NCI-H1694 treated with DMSO at 0.1 percent for 48 hours (cell line): ENCODE data around the gene MAP3K4.

Source experiments
- DNase-seq: peaks from one replicate; lab custom pipeline; 2025; lab: John Stamatoyannopoulos, UW

Gene MAP3K4

DNA sequence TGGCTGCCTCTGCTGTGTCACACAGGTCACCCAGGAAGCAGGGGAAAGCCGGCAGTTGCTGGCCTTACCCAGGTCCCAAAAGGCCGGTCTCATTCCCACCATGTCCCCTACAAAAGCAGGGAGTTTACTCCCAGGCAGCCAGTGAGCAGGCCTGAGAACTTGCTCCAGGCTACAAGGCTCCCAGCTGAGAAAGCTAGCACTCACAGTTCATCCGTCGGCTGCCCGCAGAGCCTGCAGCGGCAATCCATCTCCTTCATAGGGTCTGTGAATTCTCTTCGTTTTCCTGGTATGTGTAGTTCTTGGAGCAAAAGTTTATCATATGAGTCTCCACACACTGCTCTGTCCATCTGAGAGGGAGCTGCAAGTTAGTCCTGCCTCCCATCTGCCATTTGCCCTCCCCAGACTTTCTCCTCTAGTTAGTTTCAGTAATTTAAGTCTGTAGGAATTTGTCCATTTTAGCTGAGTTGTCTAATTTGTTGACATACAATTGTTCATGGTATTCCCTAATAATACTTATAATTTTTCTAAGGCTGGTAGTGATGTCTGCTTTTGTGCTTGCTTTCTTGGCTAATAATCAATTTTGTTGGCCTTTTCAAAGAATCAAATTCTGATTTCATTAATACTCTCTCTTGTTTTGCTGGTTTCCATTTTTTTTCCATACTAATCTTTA lies 135.6 kb downstream of the MAP3K4 start:
- DNase-seq = no peak

DNA sequence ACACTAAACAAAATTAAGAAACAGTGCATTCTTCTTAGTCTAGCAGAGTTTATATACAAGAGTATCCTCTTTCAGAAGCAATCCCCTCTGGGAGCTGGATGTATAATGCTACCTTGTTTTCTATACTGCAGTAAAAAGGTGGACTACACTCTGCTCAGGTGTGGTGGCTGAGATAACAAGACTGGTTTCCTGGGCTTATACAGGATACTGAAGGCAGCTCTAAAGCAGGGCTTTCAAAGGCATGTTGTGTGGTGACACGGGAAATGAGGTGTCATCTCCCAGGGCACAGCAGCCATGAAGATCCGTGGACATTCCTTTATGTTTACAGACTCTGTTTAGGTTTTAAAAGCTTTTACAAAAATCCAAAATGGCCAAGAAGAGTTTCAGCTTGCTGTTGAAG lies 136.7 kb downstream of the MAP3K4 start:
- no peak for DNase-seq

DNA sequence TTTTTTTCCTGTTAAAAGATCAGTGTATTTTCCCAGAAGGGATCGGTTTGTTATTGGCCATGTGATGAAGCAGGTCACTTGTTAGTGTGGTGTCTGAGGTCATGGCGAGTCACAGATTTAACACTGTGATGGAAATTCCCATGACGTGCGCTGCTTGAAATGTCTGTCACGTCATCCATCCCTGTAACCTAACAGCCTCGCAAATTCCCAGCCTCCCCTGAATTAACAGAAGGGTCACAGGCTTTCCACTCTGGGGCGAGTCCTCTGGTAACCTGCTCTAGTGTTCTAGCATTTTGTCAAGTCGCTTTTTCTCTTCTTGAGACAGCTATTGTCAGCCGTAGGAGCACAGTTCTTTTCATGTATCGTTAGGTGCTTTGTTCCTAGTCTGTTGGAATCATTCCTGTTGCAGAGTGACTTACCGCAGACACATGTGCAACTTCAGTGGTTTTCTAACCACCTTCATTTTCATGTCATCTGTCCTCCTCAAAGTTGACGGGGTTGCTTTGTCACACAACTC lies 137.2 kb downstream of the MAP3K4 start:
- DNase-seq = no peak

DNA sequence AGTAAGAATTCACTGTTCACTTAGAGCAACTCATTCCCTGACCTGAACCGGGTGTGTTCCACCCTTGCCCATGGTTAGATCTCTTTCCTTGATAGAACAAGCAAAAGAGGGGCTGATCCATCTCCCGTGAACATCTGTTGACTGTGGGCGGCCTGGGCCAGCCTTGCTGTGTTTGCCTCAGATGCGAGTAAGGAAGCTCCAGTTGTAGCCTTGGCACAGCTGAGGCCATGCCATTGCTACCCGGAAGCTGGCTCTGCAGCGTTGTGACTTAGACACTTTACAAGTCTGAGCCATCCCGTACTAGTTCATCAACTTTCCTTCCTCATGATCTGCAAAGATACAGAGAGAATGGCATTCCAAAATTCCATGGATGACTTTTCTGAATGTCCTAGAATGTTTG lies 139.0 kb downstream of the MAP3K4 start:
- DNase-seq = no peak

DNA sequence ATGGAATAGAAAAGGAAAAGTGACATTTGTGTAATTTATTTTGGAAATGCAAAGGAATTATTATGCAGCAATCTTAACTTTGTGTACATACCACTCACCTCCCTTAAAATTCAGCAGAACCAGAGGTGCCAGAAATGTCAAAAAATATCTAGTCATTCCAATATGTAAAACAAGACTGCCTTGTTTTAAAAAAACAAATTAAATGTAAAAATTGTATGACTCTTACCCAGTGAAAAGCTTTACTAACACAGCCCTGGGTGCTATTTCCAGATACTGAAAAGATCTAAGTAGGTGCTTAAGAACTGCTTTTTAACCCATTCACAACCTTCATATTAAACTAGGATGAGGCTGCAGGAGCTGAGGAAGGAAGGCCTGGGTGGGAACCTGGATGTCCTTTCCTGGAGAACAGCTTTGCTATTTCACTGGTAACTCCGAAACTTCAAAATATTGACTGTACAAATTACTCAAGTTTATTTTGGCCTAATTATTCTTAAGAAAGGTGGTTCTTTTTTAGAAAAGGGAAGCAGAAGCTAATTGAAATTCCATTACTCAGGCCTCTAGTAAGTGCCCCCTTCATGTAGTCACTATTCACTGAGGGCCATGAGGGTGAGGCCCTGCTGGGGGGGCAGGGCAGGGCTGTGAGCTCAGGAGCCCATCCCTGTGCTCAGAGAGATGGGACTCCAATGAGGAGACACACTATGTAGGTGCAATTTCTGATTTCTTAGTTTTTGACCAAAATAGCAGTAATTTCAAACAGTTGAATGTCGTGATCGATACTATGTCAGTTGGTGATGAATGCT lies 139.6 kb downstream of the MAP3K4 start:
- DNase-seq = no peak

DNA sequence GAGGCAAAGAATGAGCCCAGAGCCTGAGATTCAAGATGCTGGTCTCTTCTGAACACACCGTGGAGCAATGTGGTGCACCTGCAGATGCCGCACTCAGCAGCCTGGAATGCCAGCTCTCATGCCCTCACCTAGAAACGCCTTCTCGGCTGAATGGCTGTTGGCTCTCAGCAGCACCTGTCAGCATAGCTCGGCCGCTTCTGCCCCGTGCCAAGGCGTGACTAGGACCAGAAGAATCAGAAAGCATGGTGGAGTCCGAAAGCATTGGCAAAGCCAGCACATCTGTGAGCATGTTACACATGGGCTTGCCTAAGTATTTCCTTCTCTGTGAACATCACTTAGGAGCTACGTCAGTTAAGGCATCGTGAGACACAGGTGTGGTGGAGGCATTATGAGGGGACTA lies 140.8 kb downstream of the MAP3K4 start:
- DNase-seq = no peak

DNA sequence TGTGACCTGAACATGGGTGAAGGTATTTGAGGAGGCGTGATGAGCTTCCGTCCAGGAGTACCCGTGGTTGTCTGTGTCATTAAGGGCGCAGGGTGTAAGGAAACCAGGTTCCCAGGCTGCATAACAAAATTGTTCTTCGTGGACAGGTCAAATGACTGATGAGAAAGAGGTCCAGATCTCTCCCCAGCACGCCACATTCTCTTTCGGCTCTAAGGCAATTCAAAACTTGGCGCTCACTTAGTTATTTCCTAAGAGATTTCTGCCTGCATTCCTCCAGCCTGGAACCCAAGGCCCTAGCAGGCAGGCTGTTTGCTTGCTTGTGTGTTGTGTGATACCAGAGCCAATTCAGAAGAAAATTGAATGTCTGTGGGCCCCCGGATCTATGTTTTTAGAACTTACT lies 142.4 kb downstream of the MAP3K4 start:
- DNase-seq = no peak

DNA sequence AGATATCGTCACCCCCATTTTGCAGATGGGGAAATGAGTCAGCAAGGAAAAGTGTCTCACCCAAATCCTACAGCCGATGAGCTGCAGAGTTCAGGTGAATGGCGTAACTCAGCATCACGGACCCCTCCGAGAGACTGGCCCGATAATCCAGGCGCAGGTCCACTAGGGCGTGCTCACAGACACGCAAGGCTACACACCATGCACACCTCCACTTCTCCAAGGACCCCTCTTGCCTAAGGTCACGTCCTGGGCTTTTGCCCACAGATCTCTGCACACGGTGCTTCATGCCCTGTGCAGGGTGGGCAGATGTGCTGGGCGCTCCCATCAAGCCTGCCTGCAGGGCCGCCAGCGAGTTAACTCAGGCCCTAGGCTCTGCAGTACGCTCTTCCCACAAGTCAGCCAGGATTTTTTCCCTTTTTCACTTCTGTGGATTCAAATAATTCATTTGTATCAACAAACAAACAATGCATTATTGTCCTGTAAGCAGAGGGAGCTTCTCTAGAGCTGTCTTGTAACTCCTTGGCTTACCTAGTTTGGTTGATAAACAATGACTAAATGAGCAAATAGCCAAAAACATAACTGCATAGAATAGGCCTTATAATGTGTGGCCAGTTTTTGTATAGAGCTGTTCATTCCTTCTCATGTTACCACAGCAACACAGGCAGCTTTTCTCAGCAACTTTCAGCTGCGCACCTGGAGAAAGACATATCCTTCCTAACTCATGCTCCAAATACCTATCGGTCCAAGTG lies 143.2 kb downstream of the MAP3K4 start:
- no peak for DNase-seq

DNA sequence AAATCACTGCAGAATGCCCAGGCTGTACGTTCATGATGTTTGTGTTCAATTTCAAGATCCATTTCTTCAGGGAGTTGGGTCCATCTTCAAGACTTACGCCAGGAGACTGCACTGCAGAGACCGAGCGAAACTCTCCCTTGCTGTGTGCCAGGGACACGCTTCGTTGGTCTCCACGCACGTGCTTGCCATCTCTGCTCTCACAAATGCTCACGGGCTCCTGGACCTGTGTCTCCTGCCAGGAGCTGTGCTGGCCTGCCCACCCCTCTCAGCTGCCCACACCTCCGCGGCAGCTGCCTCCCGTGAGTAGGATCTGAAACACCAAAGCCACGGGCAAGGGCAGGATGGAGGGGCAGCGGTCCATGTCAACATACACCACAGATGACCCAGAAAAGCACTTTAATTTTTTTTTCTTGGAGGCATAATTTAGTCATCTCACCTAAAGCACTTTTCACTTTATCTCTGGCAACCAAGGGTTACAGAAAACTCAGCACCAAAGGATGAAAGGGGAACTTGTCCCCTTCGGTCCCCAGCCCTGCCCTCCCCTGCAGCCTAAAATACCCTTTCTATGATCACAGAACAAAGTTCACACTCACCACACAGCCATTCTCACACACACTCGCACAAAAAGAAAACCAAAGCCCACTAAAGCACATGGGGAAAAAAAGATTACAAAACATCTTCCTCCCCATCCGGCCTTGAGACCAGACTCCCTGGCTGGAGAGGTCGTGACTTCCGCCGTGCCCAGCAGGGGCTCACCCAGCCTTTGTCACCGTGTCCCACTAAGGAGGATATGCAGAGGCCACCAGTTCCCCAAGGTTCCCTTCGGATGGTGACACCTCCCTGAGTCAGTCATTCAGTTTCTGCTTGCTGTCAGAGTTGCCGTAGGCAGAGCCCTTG lies 144.4 kb downstream of the MAP3K4 start:
- no peak for DNase-seq

DNA sequence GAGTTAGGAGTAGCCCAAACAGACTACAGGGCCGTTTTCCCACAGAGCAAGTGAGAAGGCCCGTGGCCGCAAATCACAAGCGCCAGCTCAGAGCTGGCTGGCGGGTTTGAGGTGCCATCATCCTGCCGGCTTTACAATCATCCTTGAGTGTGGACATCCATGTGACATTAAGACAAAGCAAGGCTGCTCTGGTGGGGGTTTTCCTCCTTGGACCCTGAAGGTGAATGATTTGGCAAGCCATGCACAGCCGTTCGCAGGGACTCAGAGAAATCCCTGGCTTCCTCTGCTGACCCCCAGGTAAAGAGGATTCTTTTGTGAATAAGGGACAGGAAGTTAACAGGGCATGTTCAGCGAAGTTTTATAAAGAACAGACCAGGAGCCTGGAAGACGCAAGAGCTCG lies 145.1 kb downstream of the MAP3K4 start:
- DNase-seq = no peak

DNA sequence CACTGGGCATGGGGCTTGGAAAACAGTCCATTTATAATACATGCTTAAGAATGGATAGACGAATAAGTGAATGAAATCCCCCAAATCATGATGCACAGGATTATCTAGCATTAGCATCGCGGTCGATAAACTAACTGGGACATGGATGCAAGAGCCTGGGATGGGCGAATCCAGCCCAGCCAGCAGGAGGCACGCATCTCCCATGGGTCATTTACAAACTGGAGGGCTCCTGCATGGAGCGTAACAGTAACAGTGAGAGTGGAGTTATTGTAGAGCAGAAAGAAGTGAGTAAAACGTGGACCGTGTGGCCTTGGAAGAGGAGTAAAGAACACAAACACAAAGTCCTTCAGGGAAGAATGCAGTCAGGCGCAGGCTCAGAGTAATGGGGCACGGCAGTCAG lies 145.8 kb downstream of the MAP3K4 start:
- no peak for DNase-seq

DNA sequence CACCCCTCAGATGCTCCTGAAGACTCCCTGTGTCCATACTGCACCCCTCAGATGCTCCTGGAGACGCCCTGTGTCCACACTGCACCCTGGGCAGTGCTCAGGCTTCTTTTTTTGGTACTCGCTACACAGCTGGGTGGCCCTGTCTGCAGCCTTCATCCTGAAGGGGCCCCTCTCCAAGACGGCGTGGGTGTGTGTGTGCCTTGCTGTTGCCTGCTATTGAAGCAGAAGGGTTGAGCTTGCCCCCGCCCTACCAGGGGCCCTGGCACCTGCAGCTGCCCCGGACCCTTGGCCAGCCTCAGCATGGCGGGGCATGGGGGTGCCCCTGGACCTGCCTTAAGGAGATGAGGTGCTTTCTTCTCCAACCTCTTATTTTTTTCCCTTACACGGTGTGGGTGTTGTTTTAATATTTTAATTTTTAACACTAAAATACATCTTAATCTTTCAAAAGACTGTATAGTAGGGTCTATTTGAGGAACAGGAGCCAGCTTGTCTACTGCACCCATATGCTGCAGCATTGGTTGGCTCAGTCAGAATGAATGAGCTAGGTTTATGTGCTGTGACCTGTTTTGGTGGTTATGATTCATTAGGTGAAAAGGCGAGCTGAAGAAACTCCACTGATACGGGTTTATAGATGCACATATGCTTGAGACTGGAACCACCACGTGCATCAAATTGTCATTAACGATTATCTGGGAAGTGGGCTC lies 146.4 kb downstream of the MAP3K4 start:
- no peak for DNase-seq

DNA sequence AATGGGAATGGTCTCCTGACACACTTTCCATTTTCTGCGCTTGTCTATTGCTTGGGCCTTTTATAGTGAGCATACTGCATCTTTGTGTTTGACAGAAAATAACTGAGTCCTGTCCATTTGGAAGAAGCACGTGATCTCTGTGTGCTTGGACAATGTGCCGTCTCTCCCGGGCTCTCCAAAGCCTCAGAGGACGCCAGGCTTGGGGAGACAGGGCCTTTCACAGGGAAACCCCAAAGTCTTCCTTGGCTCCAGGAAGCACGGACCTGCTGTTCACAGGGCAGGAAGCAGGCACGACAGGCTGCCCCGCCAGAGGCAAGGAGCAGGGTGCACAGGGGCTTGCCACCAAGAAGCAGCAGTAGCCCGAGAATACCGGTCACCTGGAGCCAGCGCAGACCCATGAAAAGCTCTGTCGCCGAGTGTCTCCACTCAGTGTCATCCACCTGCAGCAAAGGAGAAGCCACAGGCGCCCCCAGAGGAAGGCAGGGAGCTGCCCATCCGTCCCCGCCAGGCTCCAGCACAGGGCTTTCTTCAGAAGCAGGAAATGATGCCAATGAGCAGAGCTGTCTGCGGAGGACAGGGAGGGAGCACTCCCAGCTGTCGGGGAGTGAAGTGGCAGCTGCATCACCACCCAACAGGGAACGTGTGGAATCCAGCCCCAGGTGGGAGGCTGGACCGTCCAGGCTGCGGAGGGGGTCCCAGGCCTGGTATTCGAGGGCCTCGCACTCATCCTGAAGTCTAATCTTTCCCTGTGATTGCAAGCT lies 147.2 kb downstream of the MAP3K4 start:
- DNase-seq = no peak

DNA sequence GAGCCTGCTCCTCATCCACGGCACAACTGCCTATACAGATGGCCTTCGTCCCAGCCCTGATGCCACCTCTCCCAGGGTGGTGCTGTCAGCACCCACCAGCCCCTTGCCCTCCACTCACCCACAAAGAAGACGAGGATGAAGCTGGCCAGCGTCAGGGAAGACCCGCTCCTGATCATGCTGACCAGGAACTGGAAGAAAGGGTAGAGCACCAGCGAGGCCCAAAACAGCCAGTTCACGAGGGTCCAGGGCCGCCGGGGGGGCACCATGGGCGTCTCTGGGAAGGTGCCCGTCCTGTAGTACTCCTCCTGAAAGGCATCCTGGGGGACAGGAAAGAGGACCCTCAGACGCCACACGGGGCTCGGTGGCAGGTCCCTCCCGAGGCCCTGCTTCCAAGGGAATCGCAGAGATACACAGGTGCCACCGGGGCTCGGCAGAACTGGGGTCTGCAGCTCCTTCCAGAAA lies 147.8 kb downstream of the MAP3K4 start:
- no peak for DNase-seq

DNA sequence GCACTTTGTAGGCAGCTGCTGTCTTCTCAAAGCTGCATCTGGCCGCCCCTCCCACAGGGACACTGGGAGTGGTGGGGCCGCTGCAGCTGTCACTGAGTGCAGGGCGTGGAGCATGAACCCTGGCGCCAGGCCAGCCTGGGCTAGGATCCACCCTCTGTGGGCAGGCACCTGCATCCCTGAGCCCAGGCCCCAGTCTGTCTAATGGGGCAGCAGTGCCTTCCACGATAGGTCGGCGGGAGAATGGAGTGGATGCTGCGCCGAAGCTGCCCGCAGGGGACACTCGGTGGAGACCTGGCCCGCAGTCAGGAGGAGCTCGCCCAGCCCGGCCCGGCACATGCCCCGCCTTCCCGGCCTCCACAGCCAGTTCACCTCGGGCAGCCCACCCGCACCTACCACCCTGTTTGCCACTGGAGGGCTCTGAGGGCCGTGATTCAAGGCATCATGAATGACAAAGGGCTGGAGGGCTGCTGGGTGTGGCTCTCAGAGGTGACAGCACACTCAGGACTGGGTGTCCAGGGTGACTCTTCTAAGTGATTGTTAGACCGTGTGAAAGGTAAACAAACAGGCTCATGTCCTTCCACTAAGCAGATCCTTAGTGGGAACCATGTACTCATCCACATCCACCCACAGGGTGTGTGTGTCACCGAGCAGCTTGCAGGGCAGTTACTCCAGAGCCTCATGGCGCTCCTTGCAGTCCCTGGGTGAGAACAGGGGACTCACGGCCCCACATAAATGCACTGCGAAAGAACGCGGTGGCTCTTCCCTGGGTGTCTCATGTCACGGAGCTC lies 148.4 kb downstream of the MAP3K4 start:
- no peak for DNase-seq

DNA sequence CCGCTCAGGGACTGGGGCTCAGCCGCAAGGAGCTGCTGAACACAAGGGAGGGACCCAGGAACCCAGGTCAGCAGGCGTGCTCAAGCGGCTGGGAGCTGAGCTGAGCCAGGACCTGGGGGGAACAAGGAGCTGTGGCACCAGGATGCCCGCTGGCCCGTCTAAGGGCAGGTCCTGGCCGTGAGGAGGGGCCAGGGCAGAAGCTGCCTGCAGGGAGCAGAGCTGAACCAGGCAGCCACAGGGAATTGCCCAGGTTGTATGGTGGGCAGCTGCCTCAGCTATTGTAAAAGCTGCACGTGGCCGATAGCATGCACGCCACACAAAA lies 148.9 kb downstream of the MAP3K4 start:
- no peak for DNase-seq

DNA sequence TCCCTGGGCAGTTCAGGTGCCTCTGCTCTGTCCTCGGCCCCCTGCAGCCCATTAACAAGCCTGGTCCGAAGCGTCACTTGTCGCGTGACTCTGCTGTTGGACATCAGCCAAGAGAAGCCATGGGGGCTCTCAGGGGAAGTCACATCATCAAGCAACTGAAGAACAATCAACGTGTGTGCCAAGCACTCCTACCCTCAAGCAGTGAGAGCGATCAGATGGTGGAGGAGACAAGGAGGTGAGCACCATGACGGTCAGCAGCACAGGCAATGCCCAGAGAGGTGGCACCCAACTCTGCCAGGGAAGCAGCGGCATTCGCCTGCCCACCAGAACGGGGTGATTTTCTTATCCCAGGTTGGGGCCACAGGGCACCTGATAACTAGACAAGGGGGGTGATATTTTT lies 149.6 kb downstream of the MAP3K4 start:
- DNase-seq = no peak

DNA sequence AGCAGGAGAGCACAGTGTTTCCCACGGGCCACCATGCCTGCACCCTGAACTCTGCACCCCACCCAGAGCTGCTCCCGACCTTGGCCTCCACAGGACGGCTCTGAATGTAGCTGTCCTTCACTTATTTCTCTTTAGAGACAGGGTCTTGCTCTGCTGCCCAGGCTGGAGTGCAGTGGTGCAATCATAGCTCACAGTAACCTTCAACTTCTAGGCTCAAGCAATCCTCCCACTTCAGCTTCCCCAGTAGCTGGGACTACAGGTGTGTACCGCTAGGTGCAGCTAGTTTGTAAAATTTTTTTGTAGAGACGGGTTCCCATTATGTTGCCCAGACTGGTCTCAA lies 151.4 kb downstream of the MAP3K4 start:
- DNase-seq = no peak

DNA sequence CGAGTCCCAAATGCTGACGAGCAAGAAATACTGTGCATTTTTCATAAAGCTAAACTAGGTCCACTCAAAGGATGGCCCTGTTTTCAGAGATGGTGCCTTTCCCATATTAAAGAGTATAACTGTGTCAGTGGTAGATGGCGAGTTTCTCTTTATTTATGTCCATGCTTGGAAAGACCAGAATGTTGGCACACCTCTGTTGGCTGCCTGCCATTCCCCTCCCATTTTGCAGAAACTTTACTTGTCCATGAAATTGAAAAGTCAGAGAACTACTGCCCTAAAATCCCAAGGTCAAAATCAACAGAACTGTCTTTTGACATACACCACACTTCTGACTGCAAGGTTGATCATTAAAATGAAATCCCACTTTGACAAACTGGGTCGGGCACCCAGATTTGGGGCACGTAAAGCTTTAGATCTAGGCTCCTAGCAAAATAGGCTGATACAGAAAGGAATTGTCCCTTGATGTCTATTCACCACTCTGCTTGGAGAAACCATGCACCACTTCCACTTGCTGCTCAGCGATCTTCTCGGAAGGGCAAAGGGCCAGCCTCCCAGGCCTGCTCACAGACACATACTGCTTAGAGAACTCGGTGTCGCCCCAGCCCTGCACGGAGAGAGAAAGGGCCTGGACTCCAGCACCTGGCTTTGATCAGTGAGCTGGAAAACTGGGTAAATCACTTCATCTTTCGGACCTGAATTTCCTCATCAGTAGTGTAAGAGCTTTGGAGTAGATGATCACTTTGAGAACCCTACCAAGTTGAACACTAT lies 152.3 kb downstream of the MAP3K4 start:
- DNase-seq = no peak
